Measurements from ENCODE around the gene DUSP15.

DUSP15 gene

GRCh38 chr20:31859998-31860380 is 10.3 kb downstream of the DUSP15 start:
- DNase-seq: no peak

DNA sequence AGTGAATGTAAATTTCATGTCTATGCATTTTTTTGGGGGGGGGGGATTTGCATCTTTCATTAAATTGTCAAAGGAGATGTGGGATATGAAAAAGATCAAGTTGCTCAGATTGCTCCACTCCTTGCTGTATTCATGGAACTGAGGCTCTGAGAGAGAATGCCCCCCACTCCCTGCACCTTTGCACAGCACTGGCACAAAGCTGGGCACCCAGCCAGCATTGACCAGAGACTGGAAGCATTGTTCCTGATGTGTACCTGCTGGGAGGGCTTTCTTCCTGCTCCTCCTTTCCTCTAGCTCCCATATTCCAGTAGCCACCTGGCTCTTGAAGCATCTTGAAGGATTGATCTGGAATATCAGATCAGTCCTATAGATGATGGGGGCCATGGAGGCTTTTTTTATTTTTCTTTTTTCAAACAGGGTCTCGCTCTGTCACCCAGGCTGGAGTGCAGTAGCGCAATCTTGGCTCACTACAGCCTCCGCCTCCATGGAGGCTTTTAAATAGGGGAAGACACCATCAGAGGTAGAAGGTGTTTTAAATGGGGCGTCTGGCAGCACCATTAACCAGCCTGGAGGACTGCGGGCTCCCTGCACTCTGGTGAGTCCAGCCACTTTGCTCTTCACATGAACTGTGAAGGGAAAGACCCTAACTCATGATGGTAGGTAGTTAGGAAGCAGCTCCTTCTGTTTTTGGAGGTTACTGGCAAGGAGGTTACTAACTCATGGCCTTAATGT is 10.9 kb downstream of the DUSP15 start:
- no peak for DNase-seq

DNA sequence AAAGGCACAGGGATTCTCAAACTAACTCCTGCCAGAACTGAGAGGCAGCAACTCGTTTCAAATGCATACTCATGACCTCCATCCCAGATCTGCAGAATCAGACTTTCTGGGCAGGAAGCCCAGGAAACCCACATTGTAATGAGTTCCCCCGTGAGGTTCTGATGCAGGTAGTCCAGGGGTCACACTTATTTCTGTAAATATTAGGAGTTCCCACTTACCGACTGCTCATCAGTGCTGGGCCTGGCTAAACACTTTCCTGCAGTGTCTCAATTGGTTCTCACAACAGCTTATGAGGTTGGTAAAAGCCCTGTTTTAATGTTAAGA is 11.6 kb downstream of the DUSP15 start:
- no peak for DNase-seq

DNA sequence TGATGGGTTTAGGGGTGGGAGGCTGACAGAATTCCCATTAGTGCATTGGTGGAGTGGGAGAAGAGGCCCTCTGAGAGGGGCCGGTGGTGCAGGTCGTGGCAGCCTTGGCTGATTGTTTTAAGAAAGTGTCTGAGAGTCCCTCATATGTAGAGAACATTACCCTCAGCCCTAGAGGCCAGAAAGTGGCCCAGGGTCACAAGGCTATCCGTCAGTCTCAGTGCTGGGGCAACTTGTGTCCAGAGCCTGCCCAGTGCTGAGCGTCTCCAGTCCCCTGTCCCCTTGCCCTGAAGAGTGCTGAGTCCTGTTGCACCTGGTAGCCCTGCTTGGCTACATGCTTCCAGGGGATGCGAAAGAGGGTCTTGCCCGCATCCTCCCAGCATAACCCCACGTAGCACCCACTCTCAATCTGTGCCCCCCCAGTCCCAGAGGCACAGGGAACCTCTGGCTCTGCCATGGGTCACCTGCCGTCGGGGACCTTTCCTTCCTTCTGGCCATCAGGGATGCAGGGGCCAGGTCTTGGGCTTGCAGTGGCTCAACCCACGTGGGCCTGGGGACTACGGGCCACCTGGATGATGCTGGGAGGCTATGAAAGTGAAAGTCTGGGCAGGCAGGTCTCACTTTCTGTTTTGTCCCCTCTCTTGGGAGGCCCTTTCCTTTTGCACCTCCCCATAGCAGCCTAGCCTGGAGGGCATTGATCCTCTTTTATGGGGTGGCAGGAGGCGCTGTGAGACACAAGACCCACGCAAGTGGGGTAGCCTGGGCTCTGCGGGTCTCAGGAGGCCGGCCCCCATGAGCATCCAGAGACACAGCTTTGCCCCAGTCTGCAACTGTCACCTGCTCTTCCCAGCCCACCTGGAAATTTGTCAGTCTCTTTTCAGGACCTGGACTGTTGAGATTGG is 12.2 kb downstream of the DUSP15 start:
- no peak for DNase-seq

GRCh38 chr20:31856516-31856915 is 13.8 kb downstream of the DUSP15 start:
- no peak for DNase-seq

DNA sequence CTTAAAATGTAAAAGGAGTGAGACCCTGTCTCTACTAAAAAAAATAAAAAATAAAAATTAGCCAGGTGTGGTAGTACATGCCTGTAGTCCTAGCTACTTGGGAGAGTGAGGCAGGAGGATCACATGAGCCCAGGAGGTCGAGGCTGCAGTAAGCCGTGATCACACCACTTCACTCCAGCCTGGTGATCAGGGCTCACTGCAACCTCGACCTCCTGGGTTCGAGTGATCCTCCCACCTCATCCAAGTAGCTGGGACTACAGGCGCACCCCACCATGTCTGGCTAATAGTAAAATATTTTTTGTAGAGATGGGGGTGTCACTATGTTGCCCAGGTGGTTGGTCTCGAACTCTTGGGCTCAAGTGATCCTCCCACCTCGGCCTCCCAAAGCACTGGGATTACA is 16.8 kb downstream of the DUSP15 start:
- DNase-seq: no peak

DNA sequence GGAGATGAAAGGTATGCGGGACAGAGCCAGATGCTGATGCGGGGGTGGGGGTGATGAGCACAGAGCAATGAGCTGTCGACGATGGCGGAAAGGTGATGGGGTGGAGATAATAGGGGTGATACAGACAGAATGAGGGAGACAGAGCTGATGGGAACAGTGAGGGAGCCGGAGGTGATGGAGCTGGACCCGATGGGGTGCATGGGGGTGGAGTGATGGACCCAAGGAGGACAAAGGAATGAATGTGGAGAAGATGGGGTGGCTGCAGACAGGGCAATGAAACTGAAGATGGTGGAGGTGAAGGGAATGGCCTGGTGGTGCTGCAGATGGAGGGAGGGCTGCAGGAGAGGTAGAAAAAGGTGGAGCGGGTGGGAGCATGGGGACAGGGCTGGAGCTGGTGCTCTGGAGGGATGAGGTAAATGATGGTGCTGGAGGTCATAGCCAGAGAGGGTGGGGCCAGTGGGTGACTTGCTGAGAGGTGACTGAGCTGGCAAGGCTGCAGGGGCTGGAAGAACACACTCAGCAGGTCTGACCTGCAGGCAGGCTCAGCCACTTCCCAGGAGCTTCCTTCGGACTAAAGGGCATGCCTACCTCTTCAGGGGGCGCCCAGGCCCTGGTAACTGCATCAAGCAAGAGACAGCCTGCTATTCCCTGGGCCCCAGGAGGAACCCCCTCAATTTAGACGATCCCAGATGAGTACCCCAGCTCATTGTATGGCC is 18.9 kb downstream of the DUSP15 start:
- DNase-seq: no peak

GRCh38 chr20:31849306-31849930 is 20.9 kb downstream of the DUSP15 start:
- peak; percentile 23 for DNase-seq

GRCh38 chr20:31848088-31848999 is 22.0 kb downstream of the DUSP15 start:
- no peak for DNase-seq

- DNase-seq: no peak
These were observed 23.6 kb downstream of the DUSP15 start for GRCh38 chr20:31846793-31847138.

DNA sequence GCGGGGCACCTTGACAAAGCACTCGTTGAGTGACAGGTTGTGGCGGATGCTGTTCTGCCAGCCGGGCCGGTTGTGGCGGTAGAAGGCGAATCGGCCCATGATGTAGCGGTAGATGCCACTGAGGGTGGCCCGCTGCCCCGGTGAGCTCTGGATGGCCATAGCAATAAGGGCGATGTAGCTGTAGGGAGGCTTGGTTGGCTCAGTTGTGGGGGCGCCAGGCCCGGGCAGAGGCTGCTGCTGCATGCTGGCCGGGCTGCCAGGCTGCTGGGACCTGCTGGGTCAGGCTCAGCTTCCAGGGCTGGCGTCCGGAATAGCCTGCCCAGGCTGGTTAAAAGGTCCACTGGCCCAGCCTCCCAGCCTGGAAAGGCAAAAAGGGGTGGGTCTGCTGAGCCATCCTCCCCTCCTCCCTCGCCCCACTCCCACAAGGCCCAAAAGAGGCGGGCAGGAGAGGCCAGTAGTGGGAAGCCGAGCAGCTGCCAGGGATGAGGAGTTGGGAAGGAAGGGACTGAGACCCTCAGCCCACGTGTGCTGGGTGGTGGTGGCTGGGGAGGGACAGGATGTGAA is 24.9 kb downstream of the DUSP15 start, which contains the start of gene FOXS1:
Gene FOXS1 (minus strand): TSS at position 305 of the 564 bp plus-strand sequence. CDS start 62 bp downstream, at position 243.
- no peak for DNase-seq

- no peak for DNase-seq
These were observed 25.5 kb downstream of the DUSP15 start for GRCh38 chr20:31844737-31845299.

- no peak for DNase-seq
These were observed 26.4 kb downstream of the DUSP15 start for GRCh38 chr20:31843881-31844280.

GRCh38 chr20:31843288-31843687 is 27.0 kb downstream of the DUSP15 start:
- DNase-seq: no peak

DNA sequence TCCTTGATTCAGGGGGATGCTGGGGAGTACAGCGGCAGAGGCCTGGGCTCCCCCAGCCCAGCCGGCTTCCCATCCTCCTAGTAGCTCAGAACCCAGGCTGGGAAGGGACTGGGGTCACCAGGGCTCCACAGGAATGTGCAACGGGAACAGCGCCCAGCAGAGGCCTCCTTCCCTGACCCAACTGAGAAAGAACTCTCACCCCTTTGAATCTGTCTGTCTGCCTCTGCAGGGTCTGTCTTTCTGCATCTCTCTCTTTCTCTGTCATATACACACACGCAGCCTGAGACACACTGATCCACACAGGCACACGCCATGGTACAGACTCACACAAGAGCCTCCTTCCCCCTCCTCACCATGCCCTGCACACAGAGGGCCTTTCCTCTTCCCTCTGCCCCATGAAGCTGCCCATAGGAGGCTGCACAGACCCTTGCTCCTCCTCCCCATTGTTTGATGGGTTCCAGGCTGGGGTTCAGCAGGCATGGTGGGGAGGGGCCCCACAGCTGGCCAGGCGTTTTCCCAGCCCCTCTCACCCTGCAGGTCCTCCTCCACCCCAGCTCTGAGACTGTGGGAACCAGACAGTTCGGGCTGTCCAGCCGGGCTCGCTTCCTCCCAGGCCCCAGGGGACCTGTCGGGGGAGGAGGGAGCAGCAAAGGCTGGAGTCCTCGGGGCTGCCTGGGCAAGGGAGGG is 27.7 kb downstream of the DUSP15 start:
- no peak for DNase-seq

DNA sequence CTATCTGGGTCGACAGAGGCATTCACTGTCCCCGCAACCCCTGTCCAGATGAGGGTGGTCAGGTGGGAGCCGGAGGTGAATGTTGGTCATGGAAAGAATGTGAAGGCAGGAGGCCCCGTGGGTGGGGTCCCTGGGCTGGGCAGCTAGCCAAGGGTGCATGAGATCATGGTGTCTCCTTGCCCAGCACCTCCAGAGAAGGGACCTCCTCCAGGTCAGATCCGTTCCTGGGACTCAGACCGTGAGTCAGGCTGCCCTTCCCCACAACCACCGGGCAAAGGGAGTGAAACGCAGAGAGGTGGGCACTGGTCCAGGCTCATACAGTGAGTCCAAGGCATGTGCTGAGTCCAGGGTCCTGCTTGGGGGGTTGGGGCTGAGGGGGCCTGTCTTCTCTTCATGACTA is 28.4 kb downstream of the DUSP15 start:
- no peak for DNase-seq

DNA sequence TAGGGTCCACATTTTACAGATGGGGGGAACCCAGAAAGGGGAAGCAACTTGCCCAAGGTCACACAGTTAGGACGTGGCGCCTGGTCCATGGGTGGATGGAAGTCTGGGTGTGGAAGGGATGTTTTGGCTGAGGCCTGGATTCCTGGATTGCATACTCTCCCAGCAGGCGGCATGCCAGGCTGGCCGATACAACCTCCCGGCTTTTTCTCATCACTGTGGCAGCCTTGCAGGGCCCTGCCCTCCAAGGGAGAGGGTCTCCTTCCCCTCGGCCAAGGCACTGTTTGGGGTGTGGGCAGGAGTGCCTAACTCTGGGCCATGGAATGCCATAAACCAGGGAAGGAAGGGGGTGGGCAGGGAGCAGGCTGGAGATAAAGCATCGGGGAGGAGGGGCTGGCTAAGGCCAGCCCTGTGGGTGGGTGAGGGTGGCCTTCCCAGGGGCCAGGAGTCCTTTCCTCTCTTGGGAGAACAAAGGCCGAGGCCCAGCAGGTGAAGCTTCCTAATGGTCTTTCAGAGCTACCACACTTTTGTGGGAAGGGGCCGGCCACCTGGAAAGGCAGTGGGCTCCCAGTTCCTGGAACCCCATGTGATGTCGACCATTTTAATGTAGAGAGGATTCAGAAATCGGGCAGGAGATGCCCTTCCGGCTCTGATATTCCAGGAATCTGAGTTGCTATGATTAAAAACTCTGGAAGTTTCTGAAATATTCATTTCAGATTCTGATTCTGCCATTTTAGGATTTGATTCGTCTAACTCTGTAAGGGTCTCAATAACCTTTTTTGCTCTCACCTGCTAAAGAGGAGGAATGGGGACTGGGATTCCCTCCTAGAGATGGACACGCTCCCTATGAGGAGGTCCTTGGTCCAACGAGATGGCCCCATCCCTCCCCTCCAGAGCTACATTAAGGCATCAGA is 29.2 kb downstream of the DUSP15 start:
- no peak for DNase-seq

GRCh38 chr20:31839782-31840487 is 30.4 kb downstream of the DUSP15 start:
- DNase-seq: no peak
